Measurements from ENCODE around the gene THSD4.

THSD4 gene

GRCh38 chr15:71610728-71611552 is 495.7 kb downstream of the THSD4 start:
- no peak for DNase-seq

DNA sequence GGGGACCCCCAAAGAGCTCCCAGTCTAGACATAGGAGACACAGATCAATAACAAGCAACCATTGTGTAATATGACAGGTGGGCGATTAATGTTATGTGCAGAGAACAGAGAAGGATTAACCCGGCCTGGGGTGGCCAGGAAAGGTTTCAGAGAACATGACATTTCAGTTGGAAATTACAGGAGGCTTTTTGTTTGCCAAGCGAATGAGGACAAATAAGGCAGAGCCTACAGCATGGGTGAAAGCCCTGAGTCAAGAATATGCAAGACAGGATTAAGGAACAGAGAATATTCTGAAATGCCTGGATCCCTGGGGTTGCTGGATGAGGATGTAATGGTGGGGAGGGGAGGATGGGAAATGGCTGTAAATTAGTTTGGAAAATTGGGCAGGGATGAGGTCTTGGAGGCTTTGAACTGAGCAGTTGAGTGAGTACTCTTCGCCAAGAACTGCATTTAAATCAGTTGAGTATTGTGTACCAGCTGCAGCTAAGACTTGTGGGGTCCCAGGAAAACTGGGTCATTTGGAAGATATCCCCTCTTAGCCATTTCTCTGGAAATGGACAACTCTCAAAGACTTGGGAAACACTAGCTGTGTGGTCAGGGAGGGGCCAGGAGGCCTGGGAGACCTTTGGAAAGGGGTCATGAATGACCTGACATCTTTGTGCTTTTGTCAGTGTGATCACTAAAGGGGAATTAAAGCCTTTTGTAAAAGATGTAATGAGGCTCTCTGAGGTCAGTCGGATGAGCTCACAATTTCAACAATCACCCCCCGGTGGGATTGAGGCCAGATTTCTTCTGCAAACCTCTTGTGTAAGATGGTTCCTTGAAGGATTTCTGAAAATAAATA is 496.5 kb downstream of the THSD4 start:
- peak; percentile 24 for DNase-seq

DNA sequence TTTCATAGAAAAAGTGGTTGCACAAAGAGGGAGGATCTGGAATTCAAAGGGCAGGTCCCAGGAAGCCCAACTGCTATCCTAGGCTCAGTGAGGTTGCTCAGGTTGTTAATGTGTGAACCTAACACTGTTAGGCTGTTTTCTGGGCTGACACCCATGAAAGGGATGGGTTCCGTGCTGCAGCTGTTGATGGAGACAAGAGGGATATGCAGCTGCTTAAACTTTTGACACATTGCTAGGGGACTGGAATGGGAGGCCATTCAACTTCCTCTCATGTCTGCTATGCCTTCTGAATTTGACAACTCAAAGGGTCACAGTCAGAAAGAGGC is 497.1 kb downstream of the THSD4 start:
- no peak for DNase-seq

GRCh38 chr15:71612869-71613268 is 497.6 kb downstream of the THSD4 start:
- no peak for DNase-seq

DNA sequence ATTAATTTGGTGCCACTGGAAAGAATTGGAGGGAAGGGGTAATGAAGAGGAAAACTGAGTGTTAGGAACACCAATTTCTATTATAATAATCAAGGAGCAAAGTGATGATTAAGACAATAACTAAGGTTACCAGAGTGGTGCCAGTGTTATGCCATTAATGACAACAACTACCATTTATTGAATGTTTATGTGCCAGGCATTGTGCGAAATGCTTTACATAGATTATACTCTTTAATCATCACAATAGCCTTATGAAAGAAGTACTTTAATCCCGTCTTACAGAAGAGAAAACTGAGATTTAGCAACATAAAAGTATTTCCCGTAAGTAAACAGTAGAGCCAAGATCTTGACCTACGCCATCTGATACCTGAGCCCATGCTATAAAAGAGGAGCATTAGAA is 507.8 kb downstream of the THSD4 start:
- no peak for DNase-seq

DNA sequence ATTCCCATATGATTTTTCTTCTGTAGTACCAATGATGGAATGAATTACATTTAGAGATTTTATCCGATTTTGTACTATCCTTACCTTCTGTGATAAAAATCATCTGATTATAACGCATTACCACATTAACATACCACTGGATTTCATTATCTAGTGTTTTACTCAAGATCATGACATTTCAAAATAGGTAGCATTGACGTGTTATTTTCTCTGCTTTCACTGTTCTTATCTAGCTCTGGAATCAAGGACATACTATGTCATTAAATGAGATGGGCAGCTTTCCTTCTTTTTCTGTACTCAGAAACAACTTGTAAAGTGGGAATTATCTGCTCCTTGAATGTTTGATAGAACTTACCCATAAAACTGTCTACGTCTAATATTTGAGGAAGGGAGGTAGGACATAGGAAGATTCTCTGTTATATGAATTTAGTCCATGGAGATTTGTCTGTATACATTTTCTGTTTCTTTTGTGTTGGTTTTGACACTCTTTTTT is 511.4 kb downstream of the THSD4 start:
- no peak for DNase-seq

DNA sequence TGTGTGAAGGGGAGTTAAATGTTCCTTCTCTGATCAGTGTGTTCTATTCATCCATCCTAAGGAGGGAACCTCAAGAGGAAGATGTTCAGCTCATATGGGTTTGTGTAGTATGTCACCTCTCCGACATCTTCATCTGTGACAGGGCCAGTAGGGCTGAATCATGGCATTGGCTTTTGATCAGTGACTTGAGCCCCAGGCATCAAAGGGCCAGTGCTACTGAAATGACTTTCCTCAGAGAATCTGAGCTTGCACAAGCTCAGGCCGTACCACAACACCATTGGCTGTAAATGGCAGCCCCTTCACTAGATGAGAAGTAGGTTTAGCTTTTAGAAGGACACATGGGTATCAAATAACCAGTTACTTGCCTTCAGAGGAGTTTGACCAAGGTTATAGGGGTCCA is 511.9 kb downstream of the THSD4 start:
- no peak for DNase-seq

DNA sequence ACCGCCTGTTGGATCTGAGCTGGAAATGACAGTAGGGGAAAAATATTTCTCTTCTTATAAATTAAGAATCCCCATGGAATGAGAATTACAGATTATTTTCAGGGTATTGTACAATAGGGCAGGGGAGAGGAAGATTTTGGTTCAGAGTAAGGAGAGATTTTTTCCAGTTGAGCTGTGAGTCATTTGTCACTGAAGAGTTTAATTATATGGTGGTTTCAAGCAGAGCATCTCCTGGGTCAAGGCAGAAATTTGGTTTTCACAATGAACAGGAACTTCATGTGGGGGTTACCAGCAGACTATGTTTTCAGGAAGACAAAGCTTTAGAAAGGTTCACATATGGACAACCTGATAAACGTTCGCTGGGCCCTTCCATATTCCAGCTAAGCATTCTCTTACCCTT is 512.3 kb downstream of the THSD4 start:
- DNase-seq, result no peak

DNA sequence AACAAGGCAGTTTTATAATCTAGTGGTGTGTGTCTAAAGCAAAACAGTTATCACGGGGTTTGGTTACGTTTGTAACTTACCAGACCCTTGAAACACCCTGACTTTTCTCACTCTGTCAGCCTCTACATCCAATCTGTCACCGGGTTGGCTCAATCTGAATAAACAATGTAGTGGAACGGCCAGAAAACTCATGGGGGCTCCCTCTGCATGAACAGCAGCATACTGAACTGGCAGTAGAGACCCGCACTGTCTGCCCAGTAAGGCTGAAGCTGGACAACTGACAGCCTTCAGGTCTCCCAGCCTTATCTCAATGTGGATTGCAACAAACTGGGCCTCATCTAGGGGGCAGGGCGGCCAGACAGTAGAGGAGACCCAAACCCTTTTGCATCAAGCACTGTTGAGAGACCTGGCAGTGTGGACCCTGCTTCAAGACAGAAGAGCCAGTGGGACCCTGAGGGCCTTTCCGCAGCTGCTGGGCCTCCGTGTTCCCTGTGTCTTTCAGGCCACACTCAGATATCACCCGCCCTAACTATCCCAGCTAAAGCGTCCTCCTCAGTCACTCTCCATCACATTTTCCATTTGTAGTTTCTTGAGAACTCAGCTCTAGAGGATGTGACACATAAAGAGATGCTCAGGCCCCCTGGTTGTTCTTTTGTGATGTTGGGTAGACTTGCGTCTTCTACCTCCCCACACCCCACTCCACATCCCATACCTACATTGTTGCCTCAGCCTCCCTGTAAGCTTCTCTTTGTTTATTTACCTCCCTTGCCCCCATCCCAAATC is 513.9 kb downstream of the THSD4 start:
- DNase-seq, result no peak

GRCh38 chr15:71629781-71630474 is 514.7 kb downstream of the THSD4 start:
- no peak for DNase-seq

DNA sequence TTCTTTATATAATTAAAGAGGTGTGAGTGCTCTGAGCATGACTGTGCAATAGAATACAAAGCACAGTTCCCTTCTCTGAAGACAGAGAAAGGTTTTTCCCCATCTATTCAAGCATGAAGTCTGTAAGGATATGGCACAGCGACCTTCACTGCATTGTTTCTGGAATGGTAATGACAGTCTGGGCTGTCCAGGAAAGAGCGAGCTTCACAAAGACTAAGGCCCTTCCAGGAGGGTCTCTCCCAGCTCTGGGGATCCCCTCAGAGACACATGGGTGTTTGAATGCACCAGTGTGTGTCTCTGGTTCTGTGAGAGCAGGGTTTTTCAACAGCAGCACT is 515.2 kb downstream of the THSD4 start:
- DNase-seq, result no peak

DNA sequence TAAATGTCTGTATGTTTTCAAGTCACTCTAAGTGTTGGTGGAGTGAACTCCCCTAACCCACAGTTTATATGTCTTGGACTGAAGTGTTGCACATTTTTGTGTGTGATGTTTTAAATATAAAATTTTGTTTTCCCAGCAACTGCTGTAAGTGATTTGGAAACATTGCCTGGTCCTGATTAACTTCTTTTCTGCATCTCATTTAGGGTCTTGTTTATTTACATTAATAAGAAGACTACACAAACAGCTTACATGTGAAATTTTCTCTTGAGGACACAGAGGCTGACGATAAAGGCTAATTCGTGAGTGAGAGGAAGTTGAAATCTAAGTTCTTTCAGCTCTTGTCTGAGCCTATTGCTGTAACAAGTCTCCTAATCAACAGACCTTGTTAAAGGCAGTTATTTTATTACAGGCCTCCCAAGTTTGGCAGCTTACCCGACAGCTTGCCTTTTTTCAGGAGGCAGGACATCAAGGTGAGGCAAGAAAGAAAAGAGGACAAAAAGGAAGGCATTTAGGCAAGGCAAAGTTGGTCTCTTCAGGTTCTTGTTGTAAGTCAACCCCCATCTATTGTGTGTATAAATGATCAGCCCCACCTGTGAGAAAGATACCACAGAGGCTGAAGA is 517.4 kb downstream of the THSD4 start:
- DNase-seq, result no peak

DNA sequence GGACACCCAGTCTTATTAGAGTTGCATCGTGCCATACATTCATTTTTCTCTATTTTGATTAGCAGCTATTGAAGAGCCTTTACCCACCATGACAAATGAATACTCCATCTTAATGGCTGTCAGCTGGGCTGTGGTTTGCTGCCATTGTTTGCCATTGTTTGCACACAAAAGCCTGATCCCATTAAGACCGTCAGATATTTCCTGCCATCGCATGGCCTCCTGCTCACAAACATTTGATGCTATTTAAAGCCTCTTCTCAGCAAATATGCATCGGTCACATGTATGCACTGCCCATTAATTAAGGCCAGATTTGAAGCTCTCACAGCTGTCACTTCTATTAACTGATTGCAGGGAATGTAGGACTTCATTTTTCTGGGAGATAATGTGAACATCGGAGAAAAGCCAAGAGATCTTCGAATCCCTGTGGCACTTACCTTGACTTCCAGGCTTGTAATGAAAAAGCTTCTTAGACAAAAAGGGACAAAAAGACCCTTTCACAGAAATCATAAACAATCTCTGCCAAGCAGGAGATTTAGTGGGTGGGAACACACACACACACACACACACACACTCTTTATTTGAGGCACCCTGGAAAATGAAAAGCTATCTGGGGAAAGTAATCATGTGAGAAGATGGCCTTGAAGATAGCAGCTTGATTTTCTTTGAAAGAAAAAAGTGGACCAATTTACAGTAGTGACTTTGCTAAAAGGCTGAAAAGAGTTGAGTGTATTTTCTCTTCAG is 519.7 kb downstream of the THSD4 start:
- DNase-seq, result peak; percentile 81

GRCh38 chr15:71635735-71636134 is 520.5 kb downstream of the THSD4 start:
- no peak for DNase-seq

GRCh38 chr15:71638876-71639275 is 523.6 kb downstream of the THSD4 start:
- DNase-seq, result no peak

- no peak for DNase-seq
Observed at GRCh38 chr15:71639471-71639870, 524.2 kb downstream of the THSD4 start.

DNA sequence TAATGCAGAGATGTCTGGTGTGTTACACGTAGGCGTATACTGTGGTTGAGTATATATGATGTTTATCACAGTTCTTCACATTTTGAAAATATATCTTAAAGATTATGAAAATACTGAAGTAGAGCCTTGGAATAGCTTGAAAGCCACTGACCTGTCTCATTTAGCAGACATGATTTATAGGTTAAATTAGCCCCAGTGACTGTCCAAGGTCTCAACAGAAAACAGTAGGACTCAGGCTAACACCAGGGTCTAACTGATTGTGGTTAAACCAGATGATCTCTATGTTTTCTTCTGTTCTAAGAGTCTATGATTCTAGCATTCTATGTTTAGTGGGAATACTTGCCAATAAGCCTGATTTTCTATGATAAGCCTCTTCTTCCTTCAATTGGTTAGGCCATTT is 528.6 kb downstream of the THSD4 start:
- DNase-seq, result no peak

- peak; percentile 3 for DNase-seq
Observed at GRCh38 chr15:71646767-71647486, 531.7 kb downstream of the THSD4 start.

- no peak for DNase-seq
Observed at GRCh38 chr15:71647487-71647808, 532.2 kb downstream of the THSD4 start.

DNA sequence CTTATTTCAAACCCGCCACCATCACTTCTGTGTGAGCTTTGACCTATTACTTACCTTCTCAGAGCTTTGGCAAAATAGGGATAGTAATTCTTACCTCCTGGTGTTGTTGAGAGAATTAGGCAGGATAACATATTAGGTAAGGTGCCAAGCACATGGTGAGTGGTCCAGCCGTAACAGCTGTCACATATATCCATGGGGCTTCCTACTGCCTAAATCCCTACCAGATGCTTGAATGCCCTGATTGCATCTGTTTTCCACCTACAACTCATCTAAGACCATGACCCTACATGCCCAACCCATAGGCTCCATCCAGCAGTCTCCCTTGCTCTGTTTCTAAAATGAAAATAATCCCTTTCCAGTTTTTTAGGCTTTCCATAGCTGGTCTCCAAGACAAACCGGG is 532.8 kb downstream of the THSD4 start:
- DNase-seq, result no peak

DNA sequence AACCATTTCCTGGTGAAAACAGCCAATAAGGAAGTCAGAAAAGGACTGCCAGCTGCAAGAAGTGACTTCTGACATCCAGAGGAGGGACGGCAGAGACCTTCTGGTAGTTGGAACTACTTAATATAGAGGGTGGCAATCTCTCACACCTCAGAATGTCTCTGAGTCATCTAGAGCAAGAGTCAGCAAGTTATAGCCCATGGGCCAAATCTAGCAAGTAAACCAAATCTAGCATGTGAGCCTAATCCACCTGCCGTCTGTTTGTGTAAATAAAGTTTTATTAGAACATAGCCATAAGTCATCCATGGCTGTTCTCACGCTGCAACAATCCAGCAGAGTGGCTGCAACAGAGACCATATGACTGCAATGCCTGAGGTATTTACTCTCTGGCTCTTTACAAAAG is 534.6 kb downstream of the THSD4 start:
- DNase-seq, result no peak

Measured in NCI-H69 (cell line).